ENCODE data around the gene NAALADL2.

DNA sequence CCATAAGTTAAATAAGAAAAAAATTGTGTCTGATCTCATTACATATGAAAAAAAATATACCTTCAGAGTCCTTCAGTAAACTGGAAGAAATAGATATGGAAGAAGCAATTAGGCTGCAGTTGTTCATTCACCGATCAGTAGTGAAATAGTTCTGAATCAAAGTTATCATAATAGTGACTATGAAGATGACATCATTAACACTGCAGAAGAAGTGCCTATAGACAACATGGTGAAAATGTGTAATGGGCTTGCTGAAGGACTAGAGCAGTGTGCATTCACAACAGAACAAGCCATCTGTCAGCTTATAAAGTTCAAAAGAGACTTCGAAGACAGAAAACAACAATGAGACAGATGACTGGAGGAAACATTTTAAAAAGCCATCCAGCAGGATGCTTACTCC is 144.5 kb downstream of the NAALADL2 start:
- TF ChIP-seq, protein P1, sequence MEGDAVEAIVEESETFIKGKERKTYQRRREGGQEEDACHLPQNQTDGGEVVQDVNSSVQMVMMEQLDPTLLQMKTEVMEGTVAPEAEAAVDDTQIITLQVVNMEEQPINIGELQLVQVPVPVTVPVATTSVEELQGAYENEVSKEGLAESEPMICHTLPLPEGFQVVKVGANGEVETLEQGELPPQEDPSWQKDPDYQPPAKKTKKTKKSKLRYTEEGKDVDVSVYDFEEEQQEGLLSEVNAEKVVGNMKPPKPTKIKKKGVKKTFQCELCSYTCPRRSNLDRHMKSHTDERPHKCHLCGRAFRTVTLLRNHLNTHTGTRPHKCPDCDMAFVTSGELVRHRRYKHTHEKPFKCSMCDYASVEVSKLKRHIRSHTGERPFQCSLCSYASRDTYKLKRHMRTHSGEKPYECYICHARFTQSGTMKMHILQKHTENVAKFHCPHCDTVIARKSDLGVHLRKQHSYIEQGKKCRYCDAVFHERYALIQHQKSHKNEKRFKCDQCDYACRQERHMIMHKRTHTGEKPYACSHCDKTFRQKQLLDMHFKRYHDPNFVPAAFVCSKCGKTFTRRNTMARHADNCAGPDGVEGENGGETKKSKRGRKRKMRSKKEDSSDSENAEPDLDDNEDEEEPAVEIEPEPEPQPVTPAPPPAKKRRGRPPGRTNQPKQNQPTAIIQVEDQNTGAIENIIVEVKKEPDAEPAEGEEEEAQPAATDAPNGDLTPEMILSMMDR (IDR thresholded peaks at IDR 0.05): no peak
- TF ChIP-seq EZH2 (IDR thresholded peaks at IDR 0.05): no peak

All from neural progenitor cell (in vitro differentiated cells).